Endothelial cell (in vitro differentiated cells): ENCODE results near the gene FAM53C. TPM values are rescaled to one million over a fixed set of nuclear protein-coding genes. Genes with fewer than 3 reads are reported as not detected.

ENCODE experiments used
- DNase-seq: peaks from one replicate; pipeline ENCODE4 v3.0.0; 2021; ENCODE audit warnings: low spot score
- H3K27ac Mint-ChIP-seq: one replicate; pipeline ENCODE4 v1.8.0; 2021; ENCODE audit warnings: mixed read lengths, inconsistent platforms; ENCODE audit not compliant: unreplicated experiment
- H3K27me3 Mint-ChIP-seq: one replicate; pipeline ENCODE4 v1.8.0; 2021; ENCODE audit warnings: mild to moderate bottlenecking, moderate library complexity, mixed read lengths, inconsistent platforms; ENCODE audit not compliant: unreplicated experiment
- H3K36me3 Mint-ChIP-seq: one replicate; pipeline ENCODE4 v1.8.0; 2021; ENCODE audit warnings: mild to moderate bottlenecking, low read depth, mixed read lengths, inconsistent platforms; ENCODE audit not compliant: unreplicated experiment
- H3K4me1 Mint-ChIP-seq: one replicate; pipeline ENCODE4 v1.8.0; 2021; ENCODE audit warnings: mild to moderate bottlenecking, mixed read lengths, inconsistent platforms; ENCODE audit not compliant: unreplicated experiment
- H3K4me3 Mint-ChIP-seq: one replicate; pipeline ENCODE4 v1.8.0; 2021; ENCODE audit warnings: mild to moderate bottlenecking, mixed read lengths, inconsistent platforms; ENCODE audit not compliant: unreplicated experiment
- H3K9me3 Mint-ChIP-seq: one replicate; pipeline ENCODE4 v1.8.0; 2021; ENCODE audit warnings: mixed read lengths, inconsistent platforms; ENCODE audit not compliant: unreplicated experiment
- total RNA-seq: library from RNA; stranded (reverse); fragmentation: NEBNext Ultra II Directional; extraction: Animal tissue kit (Norgen Biotek cat#: 25700); gene quantifications from one replicate; pipeline ENCODE4 v1.2.1, GENCODE V29; 2021; ENCODE audit not compliant: unreplicated experiment
- TF ChIP-seq, protein P1 (sequence below): fragments of 200-600 bp; sonication (generic); IDR thresholded peaks from one replicate; pipeline ENCODE4 v1.5.0; 2021; ENCODE audit warnings: antibody characterized with exemption; ENCODE audit not compliant: unreplicated experiment

FAM53C gene
- total RNA-seq, 1 donor from 2014 or later = 49.5 TPM

DNA sequence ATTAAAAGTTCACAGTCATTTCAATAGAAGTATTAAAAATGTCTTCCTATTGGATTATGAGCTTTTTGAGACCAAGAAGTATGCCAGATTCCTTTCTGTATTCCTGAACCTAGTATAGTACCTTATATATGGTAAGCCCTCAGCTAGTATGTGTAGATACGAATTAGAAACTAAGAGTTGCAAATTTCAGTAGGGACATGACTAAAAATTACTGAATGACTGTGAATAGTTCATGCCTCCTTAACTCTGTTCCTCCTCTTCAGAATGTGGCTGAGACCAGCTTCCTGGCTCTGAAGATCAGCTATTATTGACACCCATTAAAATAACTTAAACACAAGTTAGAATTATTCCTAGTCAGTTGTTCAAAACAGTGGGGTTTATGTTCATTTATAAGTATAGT is 34.2 kb downstream of the FAM53C start:
- H3K36me3 Mint-ChIP-seq = no peaks in the 10 kb centered on the region
- no peak overlapping the region for H3K27ac Mint-ChIP-seq
- DNase-seq = no peak
- H3K27me3 Mint-ChIP-seq = no peaks in the 10 kb centered on the region
- no peaks in the 10 kb centered on the region for H3K9me3 Mint-ChIP-seq
- H3K4me3 Mint-ChIP-seq = no peak overlapping the region
- TF ChIP-seq, protein P1, sequence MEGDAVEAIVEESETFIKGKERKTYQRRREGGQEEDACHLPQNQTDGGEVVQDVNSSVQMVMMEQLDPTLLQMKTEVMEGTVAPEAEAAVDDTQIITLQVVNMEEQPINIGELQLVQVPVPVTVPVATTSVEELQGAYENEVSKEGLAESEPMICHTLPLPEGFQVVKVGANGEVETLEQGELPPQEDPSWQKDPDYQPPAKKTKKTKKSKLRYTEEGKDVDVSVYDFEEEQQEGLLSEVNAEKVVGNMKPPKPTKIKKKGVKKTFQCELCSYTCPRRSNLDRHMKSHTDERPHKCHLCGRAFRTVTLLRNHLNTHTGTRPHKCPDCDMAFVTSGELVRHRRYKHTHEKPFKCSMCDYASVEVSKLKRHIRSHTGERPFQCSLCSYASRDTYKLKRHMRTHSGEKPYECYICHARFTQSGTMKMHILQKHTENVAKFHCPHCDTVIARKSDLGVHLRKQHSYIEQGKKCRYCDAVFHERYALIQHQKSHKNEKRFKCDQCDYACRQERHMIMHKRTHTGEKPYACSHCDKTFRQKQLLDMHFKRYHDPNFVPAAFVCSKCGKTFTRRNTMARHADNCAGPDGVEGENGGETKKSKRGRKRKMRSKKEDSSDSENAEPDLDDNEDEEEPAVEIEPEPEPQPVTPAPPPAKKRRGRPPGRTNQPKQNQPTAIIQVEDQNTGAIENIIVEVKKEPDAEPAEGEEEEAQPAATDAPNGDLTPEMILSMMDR = no peak
- peaks cover 17% of the 10 kb centered on the region for H3K4me1 Mint-ChIP-seq

- H3K27me3 Mint-ChIP-seq = no peaks in the 10 kb centered on the region
Observed at GRCh38 chr5:138372653-138373052, 34.6 kb downstream of the FAM53C start.

DNA sequence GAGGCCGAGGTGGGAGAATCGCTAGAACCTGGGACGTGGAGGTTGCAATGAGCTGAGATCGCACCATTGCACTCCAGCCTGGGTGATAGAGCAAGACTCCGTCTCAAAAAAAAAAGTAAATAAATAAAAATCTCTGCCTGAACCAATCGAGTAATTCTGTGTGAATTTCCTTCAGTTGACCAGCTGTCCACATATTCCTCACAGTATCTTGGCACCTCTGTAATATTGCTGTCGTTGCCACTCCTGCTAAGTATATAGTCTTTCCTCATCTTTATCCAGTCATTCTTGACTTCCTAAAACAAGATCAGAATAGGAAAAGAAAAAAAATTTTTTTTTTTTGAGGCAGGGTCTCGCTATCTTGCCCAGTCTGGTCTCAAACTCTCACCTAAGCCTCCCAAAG is 44.3 kb downstream of the FAM53C start:
- no peaks in the 10 kb centered on the region for H3K9me3 Mint-ChIP-seq
- H3K27ac Mint-ChIP-seq = no peak overlapping the region
- no peaks in the 10 kb centered on the region for H3K27me3 Mint-ChIP-seq
- no peak for DNase-seq
- no peaks in the 10 kb centered on the region for H3K4me1 Mint-ChIP-seq
- TF ChIP-seq, protein P1 = no peak
- H3K4me3 Mint-ChIP-seq = peak overlapping the region; percentile 24
- H3K36me3 Mint-ChIP-seq = peaks cover 47% of the 10 kb centered on the region

More at GRCh38 chr5:138372653-138373052, 34.6 kb downstream of the FAM53C start:
- Mint-ChIP-seq H3K9me3 (no peaks in the 10 kb centered on the region), H3K4me1 (peaks cover 17% of the 10 kb centered on the region), H3K4me3 (no peak overlapping the region), H3K27ac (peak overlapping the region; percentile 5), H3K36me3 (peaks cover 4% of the 10 kb centered on the region)
- TF ChIP-seq, protein P1 = no peak
- no peak for DNase-seq

- H3K36me3 Mint-ChIP-seq = peaks cover 40% of the 10 kb centered on the region
- H3K27me3 Mint-ChIP-seq = no peaks in the 10 kb centered on the region
- no peak for DNase-seq
- TF ChIP-seq, protein P1 = no peak
- H3K4me3 Mint-ChIP-seq = no peak overlapping the region
- no peaks in the 10 kb centered on the region for H3K9me3 Mint-ChIP-seq
- H3K4me1 Mint-ChIP-seq = no peaks in the 10 kb centered on the region
- no peak overlapping the region for H3K27ac Mint-ChIP-seq
Observed at GRCh38 chr5:138385660-138386059, 47.6 kb downstream of the FAM53C start.

GRCh38 chr5:138386290-138386689 is 48.2 kb downstream of the FAM53C start:
- Mint-ChIP-seq H3K27me3 (no peaks in the 10 kb centered on the region), H3K9me3 (no peaks in the 10 kb centered on the region), H3K27ac (no peak overlapping the region), H3K4me1 (no peaks in the 10 kb centered on the region), H3K4me3 (no peak overlapping the region), H3K36me3 (peaks cover 45% of the 10 kb centered on the region)
- TF ChIP-seq, protein P1 = no peak
- no peak for DNase-seq
